SK-N-SH treated with all-trans-retinoic acid at 6 μM for 48 hours (cell line): Measurements from ENCODE around the gene SLC6A6.

ENCODE experiments used
- BACH2 ChIP-seq: fragments of 250-450 bp; sonication (Bioruptor Pico); IDR thresholded peaks from 2 replicates; pipeline ENCODE4 v1.9.0; 2021; ENCODE audit warnings: mild to moderate bottlenecking, borderline replicate concordance
- GLIS3 ChIP-seq: fragments of 250-450 bp; sonication (Bioruptor Pico); IDR thresholded peaks from 2 replicates; pipeline ENCODE4 v1.5.0; 2020; ENCODE audit warnings: mild to moderate bottlenecking, moderate library complexity
- PPARA ChIP-seq: fragments of 250-450 bp; sonication (Bioruptor Pico); IDR thresholded peaks from 2 replicates; pipeline ENCODE4 v1.5.0; 2020; ENCODE audit warnings: mild to moderate bottlenecking, borderline replicate concordance
- ZFP3 ChIP-seq: fragments of 250-450 bp; sonication (Bioruptor Pico); IDR thresholded peaks from 2 replicates; pipeline ENCODE4 v1.5.0; 2020; ENCODE audit warnings: mild to moderate bottlenecking, moderate library complexity
- ZFP30 ChIP-seq: fragments of 450-650 bp; formaldehyde crosslinking; IDR thresholded peaks from 2 replicates; pipeline ENCODE4 v1.5.0; 2022; ENCODE audit warnings: mild to moderate bottlenecking, moderate library complexity
- TF ChIP-seq, protein P1 (sequence below): fragments of 250-450 bp; sonication (Bioruptor Pico); IDR thresholded peaks from 2 replicates; pipeline ENCODE4 v1.8.0; 2021; ENCODE audit warnings: low read depth, mild to moderate bottlenecking, moderate library complexity, borderline replicate concordance

GRCh38 chr3:14468621-14468981, 66.2 kb downstream of the SLC6A6 start:
- TF ChIP-seq ZFP30 (CRISPR knock-in tag) = no peak
- TF ChIP-seq, protein P1, sequence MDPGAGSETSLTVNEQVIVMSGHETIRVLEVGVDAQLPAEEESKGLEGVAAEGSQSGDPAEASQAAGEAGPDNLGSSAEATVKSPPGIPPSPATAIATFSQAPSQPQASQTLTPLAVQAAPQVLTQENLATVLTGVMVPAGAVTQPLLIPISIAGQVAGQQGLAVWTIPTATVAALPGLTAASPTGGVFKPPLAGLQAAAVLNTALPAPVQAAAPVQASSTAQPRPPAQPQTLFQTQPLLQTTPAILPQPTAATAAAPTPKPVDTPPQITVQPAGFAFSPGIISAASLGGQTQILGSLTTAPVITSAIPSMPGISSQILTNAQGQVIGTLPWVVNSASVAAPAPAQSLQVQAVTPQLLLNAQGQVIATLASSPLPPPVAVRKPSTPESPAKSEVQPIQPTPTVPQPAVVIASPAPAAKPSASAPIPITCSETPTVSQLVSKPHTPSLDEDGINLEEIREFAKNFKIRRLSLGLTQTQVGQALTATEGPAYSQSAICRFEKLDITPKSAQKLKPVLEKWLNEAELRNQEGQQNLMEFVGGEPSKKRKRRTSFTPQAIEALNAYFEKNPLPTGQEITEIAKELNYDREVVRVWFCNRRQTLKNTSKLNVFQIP (CRISPR knock-in tag) = no peak
- no peak for TF ChIP-seq ZFP3
- no peak for TF ChIP-seq GLIS3 (CRISPR knock-in tag)
- no peak for TF ChIP-seq PPARA
- no peak for TF ChIP-seq BACH2
